Esophagus squamous epithelium (tissue), 4 donors: ENCODE data around the gene ATXN2L.

Experiments used
- POLR2A ChIP-seq, 4 donors: fragments of 450-650 bp; IDR thresholded peaks; one replicate each; pipeline ENCODE4 v1.6.1; 2017; ENCODE audit warnings: antibody characterized with exemption in 4 of 4, mild to moderate bottlenecking in 4 of 4, moderate library complexity in 3 of 4
- TF ChIP-seq, protein P1 (sequence below), 6 experiments: fragments of 450-650 bp in 4 of 6; fragments of 200-600 bp in 2 of 6; sonication (generic) in 2 of 6; IDR thresholded peaks; one replicate each; pipeline ENCODE4 v1.5.1; 2016 to 2019; ENCODE audit warnings: antibody characterized with exemption in 6 of 6, mild to moderate bottlenecking in 4 of 6, moderate library complexity in 4 of 6

DNA sequence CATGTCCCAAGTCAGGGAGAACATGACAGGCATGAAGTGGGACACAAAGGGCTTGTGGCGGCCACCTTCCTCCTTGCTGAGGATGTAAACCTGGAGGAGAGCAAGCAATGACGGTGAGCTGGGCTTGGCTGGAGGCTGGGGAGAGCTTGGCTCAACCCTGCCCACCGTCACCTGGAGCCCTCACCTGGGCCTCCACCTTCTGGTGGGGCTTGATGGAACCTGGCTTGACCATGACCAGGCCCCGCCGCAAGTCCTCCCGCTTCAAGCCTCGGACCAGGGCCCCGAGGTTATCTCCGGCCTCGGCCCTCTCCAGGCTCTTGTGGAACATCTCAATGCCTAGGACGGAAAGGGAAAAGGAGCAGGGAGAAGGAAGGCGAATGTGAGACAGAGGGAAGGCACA is 21.0 kb downstream of the ATXN2L start:
- TF ChIP-seq, protein P1, sequence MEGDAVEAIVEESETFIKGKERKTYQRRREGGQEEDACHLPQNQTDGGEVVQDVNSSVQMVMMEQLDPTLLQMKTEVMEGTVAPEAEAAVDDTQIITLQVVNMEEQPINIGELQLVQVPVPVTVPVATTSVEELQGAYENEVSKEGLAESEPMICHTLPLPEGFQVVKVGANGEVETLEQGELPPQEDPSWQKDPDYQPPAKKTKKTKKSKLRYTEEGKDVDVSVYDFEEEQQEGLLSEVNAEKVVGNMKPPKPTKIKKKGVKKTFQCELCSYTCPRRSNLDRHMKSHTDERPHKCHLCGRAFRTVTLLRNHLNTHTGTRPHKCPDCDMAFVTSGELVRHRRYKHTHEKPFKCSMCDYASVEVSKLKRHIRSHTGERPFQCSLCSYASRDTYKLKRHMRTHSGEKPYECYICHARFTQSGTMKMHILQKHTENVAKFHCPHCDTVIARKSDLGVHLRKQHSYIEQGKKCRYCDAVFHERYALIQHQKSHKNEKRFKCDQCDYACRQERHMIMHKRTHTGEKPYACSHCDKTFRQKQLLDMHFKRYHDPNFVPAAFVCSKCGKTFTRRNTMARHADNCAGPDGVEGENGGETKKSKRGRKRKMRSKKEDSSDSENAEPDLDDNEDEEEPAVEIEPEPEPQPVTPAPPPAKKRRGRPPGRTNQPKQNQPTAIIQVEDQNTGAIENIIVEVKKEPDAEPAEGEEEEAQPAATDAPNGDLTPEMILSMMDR (IDR thresholded peaks at IDR 0.05), result no peak
- no peak for TF ChIP-seq POLR2A (IDR thresholded peaks at IDR 0.05)
